ENCODE results near the gene SDK2. TPM values are rescaled to one million over a fixed set of nuclear protein-coding genes. Genes with fewer than 3 reads are reported as not detected.
A peak's percentile ranks its signal among the peaks of the same experiment; 100 is the strongest.

SDK2 gene
- polyA plus RNA-seq, 1 donor, result 44.0 TPM

GRCh38 chr17:73533781-73534180, 110.5 kb downstream of the SDK2 start:
- DNase-seq, result peak; percentile 47

GRCh38 chr17:73533127-73533526, 111.1 kb downstream of the SDK2 start:
- DNase-seq, result no peak

GRCh38 chr17:73532421-73532901, 111.8 kb downstream of the SDK2 start:
- no peak for DNase-seq

- no peak for DNase-seq
Measured at GRCh38 chr17:73531158-73531557, 113.1 kb downstream of the SDK2 start.

GRCh38 chr17:73528679-73529078, 115.6 kb downstream of the SDK2 start:
- no peak for DNase-seq

- no peak for DNase-seq
Measured at GRCh38 chr17:73526952-73527351, 117.3 kb downstream of the SDK2 start.

GRCh38 chr17:73524941-73525679, 119.1 kb downstream of the SDK2 start:
- no peak for DNase-seq

- DNase-seq, result no peak
Measured at GRCh38 chr17:73522696-73523095, 121.5 kb downstream of the SDK2 start.

- DNase-seq, result no peak
Measured at GRCh38 chr17:73522107-73522506, 122.1 kb downstream of the SDK2 start.

- no peak for DNase-seq
Measured at GRCh38 chr17:73521376-73521775, 122.9 kb downstream of the SDK2 start.

GRCh38 chr17:73520369-73520761, 123.9 kb downstream of the SDK2 start:
- no peak for DNase-seq

GRCh38 chr17:73519714-73520368, 124.4 kb downstream of the SDK2 start:
- DNase-seq, result no peak

GRCh38 chr17:73519011-73519410, 125.2 kb downstream of the SDK2 start:
- DNase-seq, result no peak

- no peak for DNase-seq
Measured at GRCh38 chr17:73516431-73516830, 127.8 kb downstream of the SDK2 start.

- no peak for DNase-seq
Measured at GRCh38 chr17:73514146-73514863, 129.9 kb downstream of the SDK2 start.

- DNase-seq, result no peak
Measured at GRCh38 chr17:73513426-73513825, 130.8 kb downstream of the SDK2 start.

- no peak for DNase-seq
Measured at GRCh38 chr17:73511719-73512115, 132.5 kb downstream of the SDK2 start.

- no peak for DNase-seq
Measured at GRCh38 chr17:73510981-73511718, 133.1 kb downstream of the SDK2 start.

GRCh38 chr17:73508931-73509605, 135.2 kb downstream of the SDK2 start:
- DNase-seq, result no peak

GRCh38 chr17:73508057-73508930, 136.0 kb downstream of the SDK2 start:
- DNase-seq, result no peak
